PC-9 (cell line): ENCODE data around the gene COX11.

Experiments used
- EZH2 ChIP-seq: fragments of 200-600 bp; sonication (generic); IDR thresholded peaks from 2 replicates; pipeline ENCODE4 v1.8.0; 2017; ENCODE audit warnings: antibody characterized with exemption, low read depth
- TF ChIP-seq, protein P1 (sequence below): fragments of 200-600 bp; sonication (generic); conservative IDR thresholded peaks from 2 replicates; pipeline ENCODE4 v1.6.1; 2017; ENCODE audit warnings: mixed run types, antibody characterized with exemption, mild to moderate bottlenecking, moderate library complexity

GRCh38 chr17:54956791-54957190 is 11.7 kb downstream of the COX11 start:
- TF ChIP-seq, protein P1, sequence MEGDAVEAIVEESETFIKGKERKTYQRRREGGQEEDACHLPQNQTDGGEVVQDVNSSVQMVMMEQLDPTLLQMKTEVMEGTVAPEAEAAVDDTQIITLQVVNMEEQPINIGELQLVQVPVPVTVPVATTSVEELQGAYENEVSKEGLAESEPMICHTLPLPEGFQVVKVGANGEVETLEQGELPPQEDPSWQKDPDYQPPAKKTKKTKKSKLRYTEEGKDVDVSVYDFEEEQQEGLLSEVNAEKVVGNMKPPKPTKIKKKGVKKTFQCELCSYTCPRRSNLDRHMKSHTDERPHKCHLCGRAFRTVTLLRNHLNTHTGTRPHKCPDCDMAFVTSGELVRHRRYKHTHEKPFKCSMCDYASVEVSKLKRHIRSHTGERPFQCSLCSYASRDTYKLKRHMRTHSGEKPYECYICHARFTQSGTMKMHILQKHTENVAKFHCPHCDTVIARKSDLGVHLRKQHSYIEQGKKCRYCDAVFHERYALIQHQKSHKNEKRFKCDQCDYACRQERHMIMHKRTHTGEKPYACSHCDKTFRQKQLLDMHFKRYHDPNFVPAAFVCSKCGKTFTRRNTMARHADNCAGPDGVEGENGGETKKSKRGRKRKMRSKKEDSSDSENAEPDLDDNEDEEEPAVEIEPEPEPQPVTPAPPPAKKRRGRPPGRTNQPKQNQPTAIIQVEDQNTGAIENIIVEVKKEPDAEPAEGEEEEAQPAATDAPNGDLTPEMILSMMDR: no peak
- no peak for TF ChIP-seq EZH2
